ENCODE data around the gene KRT76. TPM values are rescaled to one million over a fixed set of nuclear protein-coding genes. Genes with fewer than 3 reads are reported as not detected.

KRT76 gene
- total RNA-seq, 1 donor from 2014 or later: not detected

DNA sequence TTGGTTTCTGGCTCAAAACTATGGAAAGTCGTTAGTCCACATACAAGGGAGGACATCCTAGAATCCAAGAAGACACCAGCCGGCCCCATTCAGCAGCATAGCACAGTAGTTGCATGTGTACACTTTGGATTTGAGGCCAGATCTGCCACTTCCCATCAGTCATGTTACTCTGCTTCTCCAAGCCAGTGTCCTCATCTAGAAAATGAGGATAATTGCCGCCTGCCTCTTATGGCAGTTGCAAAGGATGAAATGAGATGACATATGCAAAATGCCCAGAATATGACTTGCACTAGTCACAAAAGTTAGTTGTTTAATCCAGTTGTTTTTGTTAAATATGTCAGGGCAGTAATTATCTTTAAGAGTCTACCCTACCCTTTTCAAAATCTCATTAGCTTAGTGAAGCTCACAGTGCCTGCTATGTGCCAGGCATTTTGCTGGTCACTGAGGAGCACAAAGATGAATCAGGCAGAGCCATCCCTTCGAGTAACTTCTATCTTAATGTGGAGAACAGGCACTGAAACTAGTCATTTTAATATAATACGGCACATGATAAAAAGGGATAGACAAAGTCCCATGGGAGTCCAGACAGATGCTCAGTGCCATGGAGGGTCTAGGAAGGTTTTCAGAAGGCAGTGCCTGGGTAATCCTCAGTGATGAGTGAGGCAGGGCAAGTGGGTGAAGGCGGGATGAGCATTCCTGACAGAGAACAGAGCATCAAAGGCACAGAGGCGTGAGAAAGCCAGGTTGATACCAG lies 6.6 kb upstream of the KRT76 start:
- H3K27me3 ChIP-seq (ENCODE audit: low read depth): peaks cover 85% of the 10 kb centered on the region
- intact Hi-C loops (cut with micrococcal nuclease): no loop called here
- no peaks in the 10 kb centered on the region for H3K9me3 ChIP-seq (replicated peaks)
- no peak overlapping the region for H3K4me3 ChIP-seq
- TF ChIP-seq, protein P1, sequence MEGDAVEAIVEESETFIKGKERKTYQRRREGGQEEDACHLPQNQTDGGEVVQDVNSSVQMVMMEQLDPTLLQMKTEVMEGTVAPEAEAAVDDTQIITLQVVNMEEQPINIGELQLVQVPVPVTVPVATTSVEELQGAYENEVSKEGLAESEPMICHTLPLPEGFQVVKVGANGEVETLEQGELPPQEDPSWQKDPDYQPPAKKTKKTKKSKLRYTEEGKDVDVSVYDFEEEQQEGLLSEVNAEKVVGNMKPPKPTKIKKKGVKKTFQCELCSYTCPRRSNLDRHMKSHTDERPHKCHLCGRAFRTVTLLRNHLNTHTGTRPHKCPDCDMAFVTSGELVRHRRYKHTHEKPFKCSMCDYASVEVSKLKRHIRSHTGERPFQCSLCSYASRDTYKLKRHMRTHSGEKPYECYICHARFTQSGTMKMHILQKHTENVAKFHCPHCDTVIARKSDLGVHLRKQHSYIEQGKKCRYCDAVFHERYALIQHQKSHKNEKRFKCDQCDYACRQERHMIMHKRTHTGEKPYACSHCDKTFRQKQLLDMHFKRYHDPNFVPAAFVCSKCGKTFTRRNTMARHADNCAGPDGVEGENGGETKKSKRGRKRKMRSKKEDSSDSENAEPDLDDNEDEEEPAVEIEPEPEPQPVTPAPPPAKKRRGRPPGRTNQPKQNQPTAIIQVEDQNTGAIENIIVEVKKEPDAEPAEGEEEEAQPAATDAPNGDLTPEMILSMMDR (IDR thresholded peaks at IDR 0.05; ENCODE audit: borderline replicate concordance): no peak
- no peaks in the 10 kb centered on the region for H3K4me1 ChIP-seq
- DNase-seq: no peak
- H3K27ac ChIP-seq (replicated peaks): no peak overlapping the region
- no peaks in the 10 kb centered on the region for H3K36me3 ChIP-seq

DNA sequence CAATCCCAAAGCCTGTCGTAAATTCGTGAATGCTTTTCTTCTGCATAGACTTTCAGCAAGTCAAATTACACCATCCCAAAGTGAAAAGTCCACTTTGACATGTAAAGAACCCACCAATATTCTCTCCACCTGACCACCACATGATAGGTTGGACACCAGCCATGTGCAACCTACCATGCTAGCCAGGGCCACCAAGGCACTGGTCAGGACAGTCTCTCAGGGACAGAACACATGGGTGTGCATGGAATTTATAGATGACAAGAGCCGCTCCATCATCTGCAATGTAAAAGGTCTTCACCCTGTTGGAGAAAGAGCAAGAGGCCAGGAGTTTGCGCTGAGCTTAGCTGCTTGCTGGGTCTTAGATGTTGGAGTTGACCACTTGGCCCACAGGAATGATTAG lies 5.4 kb upstream of the KRT76 start:
- Histone ChIP-seq H3K4me1 (no peaks in the 10 kb centered on the region), H3K4me3 (no peak overlapping the region), H3K9me3 (replicated peaks) (no peaks in the 10 kb centered on the region), H3K27me3 (ENCODE audit: low read depth) (peaks cover 87% of the 10 kb centered on the region), H3K36me3 (no peaks in the 10 kb centered on the region), H3K27ac (replicated peaks) (no peak overlapping the region)
- intact Hi-C loops (cut with micrococcal nuclease): no loop called here
- no peak for DNase-seq
- TF ChIP-seq, protein P1 (IDR thresholded peaks at IDR 0.05; ENCODE audit: borderline replicate concordance): no peak

DNA sequence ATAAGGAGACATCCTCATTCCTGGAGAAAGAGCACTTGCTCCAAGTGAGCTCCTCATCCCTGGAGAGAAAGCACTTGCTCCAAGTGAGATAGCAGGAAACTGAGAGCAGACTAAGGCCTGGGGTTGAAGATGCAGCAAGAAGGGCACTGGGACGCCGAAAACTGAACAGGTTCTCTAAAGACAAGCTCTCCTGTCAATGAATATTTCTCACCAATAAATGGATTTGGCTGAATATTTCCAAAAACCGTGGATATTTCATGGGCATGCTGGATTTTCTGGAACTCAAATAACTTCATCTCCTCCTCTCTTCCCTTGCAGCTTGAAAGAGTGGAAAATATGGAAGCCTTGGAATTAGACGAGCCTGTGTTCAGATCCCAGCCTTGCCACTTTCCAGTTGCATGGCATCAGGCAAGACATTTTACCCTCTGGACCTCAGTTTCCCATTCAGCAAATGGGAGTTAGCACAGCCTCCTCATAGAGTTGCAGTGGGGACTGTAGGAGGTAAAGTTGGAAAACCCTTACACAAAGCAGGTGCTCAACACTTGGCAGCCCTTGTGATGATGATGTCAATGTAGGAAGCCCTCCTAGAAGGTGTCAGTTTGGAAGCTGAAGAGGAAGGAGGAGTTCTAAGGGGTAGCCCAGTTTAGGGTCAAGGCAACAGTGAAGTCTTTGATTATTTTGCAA lies 4.4 kb upstream of the KRT76 start:
- intact Hi-C loops (cut with micrococcal nuclease): no loop called here
- Histone ChIP-seq H3K27me3 (ENCODE audit: low read depth) (peaks cover 87% of the 10 kb centered on the region), H3K4me3 (no peak overlapping the region), H3K4me1 (no peaks in the 10 kb centered on the region), H3K27ac (replicated peaks) (no peak overlapping the region), H3K9me3 (replicated peaks) (no peaks in the 10 kb centered on the region), H3K36me3 (no peaks in the 10 kb centered on the region)
- TF ChIP-seq, protein P1 (IDR thresholded peaks at IDR 0.05; ENCODE audit: borderline replicate concordance): no peak
- DNase-seq: no peak

DNA sequence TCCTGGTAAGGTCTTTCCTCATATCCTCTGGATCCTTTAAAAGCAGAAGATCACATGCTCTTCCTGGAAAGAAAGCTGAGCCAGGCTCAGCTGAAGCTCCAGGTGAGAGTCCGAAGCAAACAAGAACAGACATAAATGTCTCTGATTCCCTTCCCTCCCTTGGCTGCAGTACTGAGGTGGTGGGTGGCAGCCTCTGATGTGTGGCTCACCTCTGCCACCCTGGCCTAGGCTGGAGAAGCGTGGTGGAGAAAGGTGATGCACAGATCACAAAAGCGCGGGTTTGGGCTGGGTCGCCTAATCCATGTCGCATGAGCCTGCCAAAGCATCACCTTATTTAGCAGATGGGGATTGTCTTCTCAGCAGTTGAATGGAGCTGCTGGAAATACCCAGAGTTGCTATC lies 2.8 kb upstream of the KRT76 start:
- TF ChIP-seq, protein P1 (IDR thresholded peaks at IDR 0.05; ENCODE audit: borderline replicate concordance): no peak
- Histone ChIP-seq H3K36me3 (no peaks in the 10 kb centered on the region), H3K4me1 (no peaks in the 10 kb centered on the region), H3K4me3 (no peak overlapping the region), H3K9me3 (replicated peaks) (no peaks in the 10 kb centered on the region), H3K27ac (replicated peaks) (no peak overlapping the region), H3K27me3 (ENCODE audit: low read depth) (peaks cover 95% of the 10 kb centered on the region)
- intact Hi-C loops (cut with micrococcal nuclease): no loop called here
- no peak for DNase-seq

DNA sequence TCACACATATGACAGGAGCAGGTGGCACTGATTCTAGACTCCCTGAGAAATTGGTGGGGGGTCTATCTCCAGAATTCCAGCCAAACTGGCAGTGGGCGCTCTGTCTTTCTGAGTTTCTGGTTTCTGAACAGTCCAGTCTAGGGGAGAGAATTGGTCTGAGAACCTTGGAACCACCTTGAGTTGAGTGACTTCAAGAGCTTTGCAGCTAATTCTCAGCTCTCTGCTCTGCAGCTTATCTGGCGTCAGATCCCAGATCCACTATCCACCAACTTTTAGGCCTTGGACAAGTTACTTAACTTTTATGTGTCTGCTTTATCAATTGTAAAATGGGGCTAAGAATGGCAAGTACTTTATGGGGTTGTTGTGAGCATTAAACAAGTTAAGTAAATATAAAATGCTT lies 1.7 kb upstream of the KRT76 start:
- TF ChIP-seq, protein P1 (IDR thresholded peaks at IDR 0.05; ENCODE audit: borderline replicate concordance): no peak
- Histone ChIP-seq H3K9me3 (replicated peaks) (no peaks in the 10 kb centered on the region), H3K27me3 (ENCODE audit: low read depth) (peaks cover 91% of the 10 kb centered on the region), H3K36me3 (no peaks in the 10 kb centered on the region), H3K4me3 (no peak overlapping the region), H3K27ac (replicated peaks) (no peak overlapping the region), H3K4me1 (no peaks in the 10 kb centered on the region)
- DNase-seq: no peak
- intact Hi-C loops (cut with micrococcal nuclease): no loop called here

Measured in left ventricle myocardium inferior (tissue), 1 donor.